HG02610 (cell line): Measurements from ENCODE around the gene CNOT6.
"Not testable (repeated sequence)": the region's sequence is repeated elsewhere in the genome, so short reads cannot be mapped to it uniquely, and the experiment has no call there.

Source experiments
- ATAC-seq: cut with Tn5 transposase; IDR thresholded peaks from one replicate; pipeline ENCODE4 v1.9.1; 2021; ENCODE audit warnings: mild to moderate bottlenecking, moderate library complexity; ENCODE audit not compliant: unreplicated experiment

CNOT6 gene

DNA sequence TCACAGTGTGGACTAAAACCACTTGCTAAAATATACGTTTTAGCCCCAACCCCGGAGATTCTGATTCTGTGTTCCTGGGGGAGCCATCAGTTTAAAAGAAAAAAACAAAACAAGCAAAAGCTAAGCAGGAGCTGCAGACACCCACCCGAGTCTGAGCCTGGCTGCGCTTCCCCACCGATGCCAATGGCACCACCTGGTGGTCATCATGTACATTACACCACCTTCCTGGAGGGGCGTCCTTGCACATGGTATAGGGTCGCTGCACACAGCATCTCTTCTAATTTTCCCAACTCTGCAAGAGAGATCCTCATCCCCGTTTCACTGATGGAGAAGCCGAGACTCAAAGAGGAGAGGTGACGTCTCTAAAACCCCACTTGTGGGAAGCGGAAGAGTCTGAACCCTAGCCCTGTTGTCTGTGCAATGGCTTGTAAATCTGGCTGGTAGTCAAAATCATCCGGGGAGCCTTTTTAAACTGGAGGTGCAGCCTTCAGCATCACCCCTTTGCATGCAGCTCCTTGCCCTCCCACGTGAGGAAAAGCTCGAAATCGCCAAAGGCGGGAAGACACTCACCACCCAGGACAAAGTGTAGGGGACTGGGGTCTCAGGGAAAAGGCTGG is 23.1 kb upstream of the CNOT6 start:
- peak; percentile 39 for ATAC-seq

DNA sequence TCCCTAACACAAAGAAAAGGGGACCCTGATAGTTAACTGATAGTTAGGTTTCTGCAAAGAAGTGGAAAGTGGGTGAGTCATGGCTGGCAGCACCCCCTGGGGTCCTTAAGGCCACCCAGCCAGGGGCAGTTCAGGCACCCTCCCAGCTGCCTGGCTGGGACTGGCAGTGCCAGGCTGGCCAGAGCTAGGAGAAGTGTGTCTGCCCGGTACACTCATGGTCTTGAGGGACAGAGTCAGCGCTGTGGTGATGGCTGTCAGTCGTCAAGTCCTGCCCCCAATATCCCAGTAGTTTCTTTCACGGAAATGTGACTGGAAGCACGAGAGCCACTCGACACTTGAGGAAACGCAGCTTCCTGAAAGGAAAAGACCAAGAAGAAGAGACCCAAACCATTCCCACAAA is 22.3 kb upstream of the CNOT6 start:
- ATAC-seq, result no peak

DNA sequence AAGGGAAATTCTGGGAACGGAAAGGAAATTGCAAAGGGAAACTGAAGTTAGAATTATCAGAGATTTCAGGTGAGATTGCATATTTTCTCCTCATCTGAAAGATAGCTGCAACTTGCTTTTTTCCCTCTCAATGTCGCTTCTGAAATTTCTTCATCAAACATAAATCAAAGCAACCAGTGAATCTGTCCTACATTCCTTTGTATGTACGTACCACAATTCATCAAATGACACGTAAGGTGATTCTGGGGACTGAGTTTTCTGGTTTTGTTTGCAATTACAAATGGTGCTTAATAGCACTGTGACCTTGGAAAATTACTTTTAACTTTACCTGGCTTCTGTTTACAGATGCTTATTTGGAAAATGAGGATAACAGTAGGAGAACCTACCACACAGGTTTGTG is 21.9 kb upstream of the CNOT6 start:
- ATAC-seq, result no peak

DNA sequence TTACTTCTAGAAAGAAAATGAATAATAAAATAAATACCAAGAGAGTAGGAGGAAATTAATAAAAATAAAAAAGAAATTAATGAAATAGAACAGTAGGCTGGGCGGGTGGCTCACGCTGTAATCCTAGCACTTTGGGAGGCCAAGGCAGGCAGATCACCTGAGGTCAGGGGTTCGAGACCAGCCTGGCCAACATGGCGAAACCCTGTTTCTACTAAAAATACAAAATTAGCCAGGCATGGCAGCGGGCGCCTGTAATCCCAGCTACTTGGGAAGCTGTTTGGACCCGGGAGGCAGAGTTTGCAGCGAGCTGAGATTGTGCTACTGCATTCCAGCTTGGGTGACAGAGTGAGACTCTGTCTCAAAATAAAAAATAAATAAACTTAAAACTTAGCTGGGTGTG is 20.8 kb upstream of the CNOT6 start:
- ATAC-seq, result not testable (repeated sequence)

DNA sequence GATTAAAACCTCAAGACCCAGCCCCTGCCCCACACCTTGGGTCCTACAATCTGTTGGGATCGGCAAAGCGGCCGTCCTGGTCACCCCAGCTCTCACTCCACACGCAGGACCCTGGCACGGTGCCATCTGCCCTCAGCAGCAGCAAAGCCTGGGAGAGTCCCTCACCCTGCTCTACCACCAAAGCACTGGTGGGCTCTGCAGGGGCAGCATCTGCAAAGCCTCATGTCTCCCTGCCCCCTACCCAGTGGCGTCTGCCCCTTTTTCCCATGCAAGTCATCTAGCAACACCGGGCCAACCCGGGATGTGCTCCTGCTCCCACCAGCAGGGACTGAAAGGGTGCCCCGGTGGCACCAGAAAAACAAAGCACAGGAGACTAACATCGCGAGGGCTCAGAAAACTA is 19.6 kb upstream of the CNOT6 start:
- no peak for ATAC-seq

DNA sequence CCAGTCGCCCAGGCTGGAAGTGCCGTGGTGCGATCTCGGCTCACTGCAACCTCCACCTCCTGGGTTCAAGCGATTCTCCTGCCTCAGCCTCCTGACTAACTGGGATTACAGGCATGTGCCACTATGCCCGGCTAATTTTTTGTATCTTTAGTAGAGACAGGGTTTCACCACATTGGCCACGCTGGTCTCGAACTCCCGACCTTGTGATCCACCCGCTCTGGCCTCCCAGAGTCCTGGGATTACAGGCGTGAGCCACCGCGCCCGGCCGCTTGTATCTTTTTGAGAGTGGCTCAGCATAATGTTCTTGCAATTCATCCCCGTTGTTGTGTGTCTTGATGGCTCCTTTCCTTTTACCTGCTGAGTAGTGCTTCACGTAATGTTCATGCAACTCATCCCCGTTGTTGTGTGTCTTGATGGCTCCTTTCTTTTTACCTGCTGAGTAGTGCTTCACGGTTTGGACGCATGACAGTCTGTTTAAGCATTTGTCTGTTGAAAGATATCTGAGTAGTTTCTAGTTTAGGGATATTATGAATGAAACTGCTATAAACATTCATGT is 18.1 kb upstream of the CNOT6 start:
- not testable (repeated sequence) for ATAC-seq

DNA sequence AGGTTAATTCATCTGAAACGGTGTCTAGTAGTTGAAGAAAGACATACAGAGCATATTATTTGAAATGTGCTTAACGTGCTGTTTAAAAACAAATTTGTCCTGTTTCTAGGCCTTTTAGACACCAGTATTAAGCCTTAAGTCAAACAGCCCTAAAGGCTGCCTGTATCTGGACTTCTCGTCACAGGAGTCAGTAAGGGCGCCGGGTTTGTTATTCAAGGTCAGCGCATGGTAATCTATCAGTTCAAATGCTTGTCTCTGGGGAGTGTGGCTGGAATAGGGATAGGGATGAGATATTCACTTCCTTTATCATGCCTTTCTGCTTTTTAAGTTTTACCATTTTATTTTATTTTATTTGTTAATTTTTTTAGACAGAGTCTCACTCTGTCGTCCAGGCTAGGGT is 9.4 kb upstream of the CNOT6 start:
- ATAC-seq, result no peak

DNA sequence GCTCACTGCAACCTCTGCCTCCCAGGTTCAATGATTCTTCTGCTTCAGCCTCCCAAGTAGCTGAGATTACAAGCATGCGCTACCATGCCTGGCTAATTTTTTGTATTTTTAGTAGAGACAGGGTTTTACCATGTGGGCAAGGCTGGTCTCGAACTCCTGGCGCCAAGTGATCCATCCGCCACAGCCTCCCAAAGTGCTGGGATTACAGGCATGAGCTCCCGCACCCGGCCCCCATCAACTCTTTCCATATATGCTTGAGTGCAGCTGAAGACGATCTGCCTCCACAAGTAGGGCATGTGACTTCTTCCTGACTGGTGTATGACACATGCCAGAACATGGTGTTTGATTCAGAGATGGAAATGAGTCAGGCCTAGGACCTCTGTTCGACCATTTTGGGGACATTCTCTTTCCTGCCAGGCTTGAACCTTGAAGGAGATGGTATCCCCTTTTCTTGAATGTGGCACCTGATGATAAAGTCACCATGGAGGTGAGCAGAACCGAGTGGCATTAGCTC is 7.5 kb upstream of the CNOT6 start:
- no peak for ATAC-seq

DNA sequence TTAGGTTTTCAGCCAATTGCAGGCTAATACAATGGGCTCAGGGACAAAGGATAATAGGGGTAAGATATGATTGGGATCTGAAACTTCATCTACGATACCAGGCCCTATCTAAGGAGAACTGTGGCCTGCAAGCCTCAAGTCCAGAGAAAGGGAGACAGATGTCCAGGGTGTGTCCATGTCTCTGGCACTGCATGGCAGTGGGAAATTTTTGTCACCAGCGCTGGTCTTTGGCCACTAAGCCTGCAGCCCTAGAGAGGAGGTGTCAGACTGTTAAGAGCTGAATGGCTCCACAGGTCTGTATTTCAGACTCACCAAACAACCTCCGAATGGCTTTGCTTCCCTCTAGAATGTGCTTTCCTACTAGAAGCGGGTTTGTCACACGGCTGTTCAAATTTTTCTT is 6.6 kb upstream of the CNOT6 start:
- ATAC-seq, result no peak

GRCh38 chr5:180491496-180491895 is 2.7 kb upstream of the CNOT6 start:
- no peak for ATAC-seq

GRCh38 chr5:180492226-180492903 is 1.8 kb upstream of the CNOT6 start:
- no peak for ATAC-seq

DNA sequence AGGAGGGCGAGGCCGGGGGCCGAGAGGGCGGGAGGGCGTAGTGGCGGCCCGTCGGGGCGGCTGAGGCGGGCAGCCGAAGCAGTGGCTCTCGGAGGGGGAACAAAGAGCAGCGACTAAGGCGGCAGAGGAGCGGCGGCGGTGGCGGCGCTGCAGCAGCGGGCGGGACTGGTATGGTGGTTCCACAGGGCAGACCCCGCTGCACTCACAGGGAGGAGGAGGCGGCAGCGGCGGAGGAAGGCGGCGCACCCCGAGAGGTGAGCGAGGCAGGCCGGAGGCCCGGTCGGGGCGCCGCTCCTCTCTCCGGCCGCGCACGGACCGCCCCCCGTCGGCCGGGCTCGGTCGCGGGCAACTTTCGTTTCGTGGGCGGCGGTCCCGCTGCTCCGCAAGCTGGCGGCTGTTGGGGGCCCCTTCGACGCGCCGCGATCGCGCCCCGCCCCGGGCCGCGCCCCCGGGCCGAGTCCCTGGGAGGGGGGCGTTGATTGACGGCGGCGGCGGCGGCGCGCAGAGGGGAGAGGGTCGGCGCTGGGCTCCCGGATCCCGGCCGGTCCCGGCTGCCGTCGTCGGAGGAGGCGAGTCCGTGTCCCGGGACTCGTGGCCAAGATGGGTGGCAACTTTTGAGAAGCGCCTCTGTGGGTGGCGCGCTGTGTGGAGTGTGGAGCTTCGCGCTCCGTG is 467 bp downstream of the CNOT6 start:
- peak; percentile 33 for ATAC-seq

DNA sequence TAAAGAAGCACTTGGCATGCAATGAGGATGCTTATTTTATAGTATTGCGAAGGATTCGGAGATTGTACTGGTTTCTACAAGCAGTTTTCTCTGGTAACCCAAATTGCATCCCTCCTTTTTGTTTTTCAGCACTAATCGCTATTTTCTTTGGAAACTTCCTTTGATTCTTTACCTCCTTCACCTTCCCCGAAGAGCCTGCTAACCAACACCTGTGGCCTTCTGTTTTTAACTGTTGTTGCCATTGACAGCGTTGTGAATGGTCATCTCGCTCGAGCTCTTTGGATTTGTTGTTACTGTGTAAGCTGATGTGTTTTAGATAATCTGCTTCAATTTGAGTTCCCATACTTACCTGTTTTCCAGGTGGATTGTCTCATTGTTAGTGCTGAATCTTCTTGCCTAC is 1.1 kb downstream of the CNOT6 start:
- no peak for ATAC-seq

- ATAC-seq, result no peak
Observed at GRCh38 chr5:180495991-180496741, 2.0 kb downstream of the CNOT6 start.

GRCh38 chr5:180496806-180497205 is 2.6 kb downstream of the CNOT6 start:
- ATAC-seq, result not testable (repeated sequence)

- not testable (repeated sequence) for ATAC-seq
Observed at GRCh38 chr5:180497865-180498264, 3.7 kb downstream of the CNOT6 start.

- ATAC-seq, result no peak
Observed at GRCh38 chr5:180498378-180498777, 4.2 kb downstream of the CNOT6 start.

DNA sequence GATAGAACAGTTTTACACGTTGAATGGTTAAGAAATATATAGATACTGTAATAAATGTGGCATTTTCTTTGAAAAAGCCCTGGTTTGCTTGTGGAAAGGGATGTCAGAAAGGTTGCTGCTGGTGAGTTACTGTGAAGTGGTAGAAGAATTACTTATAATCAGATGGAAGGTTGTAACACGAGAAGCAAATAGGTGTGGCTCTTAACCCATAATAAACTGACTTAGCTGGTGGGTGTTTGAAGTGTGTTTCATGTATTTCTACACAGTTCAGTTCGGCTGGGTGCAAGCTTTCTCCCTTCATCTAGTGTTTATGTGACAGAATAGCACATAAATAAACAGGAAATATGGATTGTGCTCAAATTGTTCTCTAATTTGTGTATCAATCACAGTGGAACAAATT is 5.5 kb downstream of the CNOT6 start:
- no peak for ATAC-seq

- not testable (repeated sequence) for ATAC-seq
Observed at GRCh38 chr5:180500300-180500699, 6.1 kb downstream of the CNOT6 start.

GRCh38 chr5:180507661-180508060 is 13.5 kb downstream of the CNOT6 start:
- ATAC-seq, result no peak

DNA sequence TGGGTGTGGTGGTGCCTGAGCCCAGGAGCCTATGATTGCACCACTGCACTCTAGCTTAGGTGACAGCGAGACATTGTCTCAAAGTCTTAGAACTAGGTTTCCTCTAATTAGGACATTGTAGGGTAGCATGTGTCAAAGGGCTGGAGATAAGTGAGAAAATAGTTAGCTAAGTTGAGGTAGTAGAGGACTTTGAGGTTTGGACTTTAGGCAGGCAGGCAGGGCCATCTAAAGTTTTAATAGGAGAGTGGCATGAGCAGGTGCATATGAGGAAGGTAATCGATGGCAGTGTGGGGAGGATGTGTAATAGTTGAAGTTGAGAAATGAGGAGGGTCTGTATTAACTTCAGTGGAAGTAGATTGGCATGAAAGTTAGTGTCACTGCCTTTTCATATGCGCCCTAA is 21.1 kb downstream of the CNOT6 start:
- no peak for ATAC-seq
